ENCODE data around the gene PPFIA2.

The PPFIA2 gene

GRCh38 chr12:81340910-81341309, 418.2 kb downstream of the PPFIA2 start:
- no peak for TF ChIP-seq GATA2 (IDR thresholded peaks at IDR 0.05; ENCODE audit: low read depth, low read length)
- no peak for TF ChIP-seq GATA3 (IDR thresholded peaks at IDR 0.05; ENCODE audit: low read depth, low read length)

- TF ChIP-seq GATA3 (IDR thresholded peaks at IDR 0.05; ENCODE audit: low read depth, low read length) (no peak), GATA2 (IDR thresholded peaks at IDR 0.05; ENCODE audit: low read depth, low read length) (no peak)
Measured at GRCh38 chr12:81339071-81339470, 420.1 kb downstream of the PPFIA2 start.

GRCh38 chr12:81337886-81338285, 421.3 kb downstream of the PPFIA2 start:
- TF ChIP-seq GATA3 (IDR thresholded peaks at IDR 0.05; ENCODE audit: low read depth, low read length) = no peak
- no peak for TF ChIP-seq GATA2 (IDR thresholded peaks at IDR 0.05; ENCODE audit: low read depth, low read length)

- TF ChIP-seq GATA3 (IDR thresholded peaks at IDR 0.05; ENCODE audit: low read depth, low read length) = no peak
- TF ChIP-seq GATA2 (IDR thresholded peaks at IDR 0.05; ENCODE audit: low read depth, low read length) = no peak
Measured at GRCh38 chr12:81333812-81334211, 425.3 kb downstream of the PPFIA2 start.

GRCh38 chr12:81332054-81332453, 427.1 kb downstream of the PPFIA2 start:
- TF ChIP-seq GATA3 (IDR thresholded peaks at IDR 0.05; ENCODE audit: low read depth, low read length) (no peak), GATA2 (IDR thresholded peaks at IDR 0.05; ENCODE audit: low read depth, low read length) (no peak)

GRCh38 chr12:81330480-81330879, 428.7 kb downstream of the PPFIA2 start:
- TF ChIP-seq GATA2 (IDR thresholded peaks at IDR 0.05; ENCODE audit: low read depth, low read length) = no peak
- no peak for TF ChIP-seq GATA3 (IDR thresholded peaks at IDR 0.05; ENCODE audit: low read depth, low read length)

GRCh38 chr12:81329085-81329484, 430.1 kb downstream of the PPFIA2 start:
- no peak for TF ChIP-seq GATA2 (IDR thresholded peaks at IDR 0.05; ENCODE audit: low read depth, low read length)
- no peak for TF ChIP-seq GATA3 (IDR thresholded peaks at IDR 0.05; ENCODE audit: low read depth, low read length)

GRCh38 chr12:81327425-81327824, 431.7 kb downstream of the PPFIA2 start:
- TF ChIP-seq GATA3 (IDR thresholded peaks at IDR 0.05; ENCODE audit: low read depth, low read length) (no peak), GATA2 (IDR thresholded peaks at IDR 0.05; ENCODE audit: low read depth, low read length) (no peak)

GRCh38 chr12:81325086-81325485, 434.1 kb downstream of the PPFIA2 start:
- TF ChIP-seq GATA2 (IDR thresholded peaks at IDR 0.05; ENCODE audit: low read depth, low read length) (no peak), GATA3 (IDR thresholded peaks at IDR 0.05; ENCODE audit: low read depth, low read length) (no peak)

GRCh38 chr12:81314903-81315531, 444.1 kb downstream of the PPFIA2 start:
- TF ChIP-seq GATA3 (IDR thresholded peaks at IDR 0.05; ENCODE audit: low read depth, low read length) (no peak), GATA2 (IDR thresholded peaks at IDR 0.05; ENCODE audit: low read depth, low read length) (no peak)

GRCh38 chr12:81303935-81304334, 455.2 kb downstream of the PPFIA2 start:
- no peak for TF ChIP-seq GATA2 (IDR thresholded peaks at IDR 0.05; ENCODE audit: low read depth, low read length)
- TF ChIP-seq GATA3 (IDR thresholded peaks at IDR 0.05; ENCODE audit: low read depth, low read length) = no peak

GRCh38 chr12:81300454-81300853, 458.7 kb downstream of the PPFIA2 start:
- no peak for TF ChIP-seq GATA3 (IDR thresholded peaks at IDR 0.05; ENCODE audit: low read depth, low read length)
- no peak for TF ChIP-seq GATA2 (IDR thresholded peaks at IDR 0.05; ENCODE audit: low read depth, low read length)

- TF ChIP-seq GATA2 (IDR thresholded peaks at IDR 0.05; ENCODE audit: low read depth, low read length) = no peak
- no peak for TF ChIP-seq GATA3 (IDR thresholded peaks at IDR 0.05; ENCODE audit: low read depth, low read length)
Measured at GRCh38 chr12:81297601-81298000, 461.5 kb downstream of the PPFIA2 start.

GRCh38 chr12:81296556-81297305, 462.4 kb downstream of the PPFIA2 start:
- no peak for TF ChIP-seq GATA3 (IDR thresholded peaks at IDR 0.05; ENCODE audit: low read depth, low read length)
- TF ChIP-seq GATA2 (IDR thresholded peaks at IDR 0.05; ENCODE audit: low read depth, low read length) = no peak

- TF ChIP-seq GATA2 (IDR thresholded peaks at IDR 0.05; ENCODE audit: low read depth, low read length) (no peak), GATA3 (IDR thresholded peaks at IDR 0.05; ENCODE audit: low read depth, low read length) (no peak)
Measured at GRCh38 chr12:81295251-81295650, 463.9 kb downstream of the PPFIA2 start.
